Choroid plexus epithelial cell (primary cell): ENCODE measurements around the gene MRPL18.
A peak's percentile ranks its signal among the peaks of the same experiment; 100 is the strongest.
"Not testable (repeated sequence)": the region's sequence is repeated elsewhere in the genome, so short reads cannot be mapped to it uniquely, and the experiment has no call there.

Experiments
- DNase-seq: peaks from one replicate; pipeline ENCODE4 v3.0.0-alpha.2; 2010; ENCODE audit warnings: low read depth
- H3K4me3 ChIP-seq: 2 replicates; pipeline ENCODE4 v1.5.1; 2011; ENCODE audit warnings: low read depth, mild to moderate bottlenecking, control low read depth, low read length, moderate library complexity
- TF ChIP-seq, protein P1 (sequence below): conservative IDR thresholded peaks from 2 replicates; pipeline ENCODE4 v1.5.1; 2011; ENCODE audit warnings: low read depth, mild to moderate bottlenecking, control low read depth, inconsistent platforms, low read length, moderate library complexity

MRPL18 gene

DNA sequence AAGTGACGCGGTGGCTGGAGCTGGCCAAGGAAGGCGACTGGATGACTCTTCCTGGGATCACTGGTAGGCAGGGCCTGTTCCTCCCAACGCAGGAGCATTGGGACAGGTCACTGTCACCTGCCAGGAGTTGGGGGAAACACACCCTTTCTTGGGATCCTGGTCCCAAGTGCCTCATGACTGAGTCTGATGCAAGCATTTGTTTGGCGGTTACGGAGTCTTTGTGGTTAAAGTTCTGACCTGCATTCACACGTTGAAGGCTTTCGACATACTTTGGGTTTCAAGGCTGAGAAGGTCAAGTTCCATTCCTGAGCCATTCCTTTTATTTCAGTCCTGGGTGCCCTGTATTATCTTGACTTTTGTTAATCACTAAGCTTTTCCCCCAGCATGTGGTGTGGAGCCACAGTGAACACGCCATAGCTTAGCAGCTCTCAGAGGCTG, 15.8 kb downstream of the MRPL18 start:
- no peak overlapping the region for H3K4me3 ChIP-seq
- TF ChIP-seq, protein P1, sequence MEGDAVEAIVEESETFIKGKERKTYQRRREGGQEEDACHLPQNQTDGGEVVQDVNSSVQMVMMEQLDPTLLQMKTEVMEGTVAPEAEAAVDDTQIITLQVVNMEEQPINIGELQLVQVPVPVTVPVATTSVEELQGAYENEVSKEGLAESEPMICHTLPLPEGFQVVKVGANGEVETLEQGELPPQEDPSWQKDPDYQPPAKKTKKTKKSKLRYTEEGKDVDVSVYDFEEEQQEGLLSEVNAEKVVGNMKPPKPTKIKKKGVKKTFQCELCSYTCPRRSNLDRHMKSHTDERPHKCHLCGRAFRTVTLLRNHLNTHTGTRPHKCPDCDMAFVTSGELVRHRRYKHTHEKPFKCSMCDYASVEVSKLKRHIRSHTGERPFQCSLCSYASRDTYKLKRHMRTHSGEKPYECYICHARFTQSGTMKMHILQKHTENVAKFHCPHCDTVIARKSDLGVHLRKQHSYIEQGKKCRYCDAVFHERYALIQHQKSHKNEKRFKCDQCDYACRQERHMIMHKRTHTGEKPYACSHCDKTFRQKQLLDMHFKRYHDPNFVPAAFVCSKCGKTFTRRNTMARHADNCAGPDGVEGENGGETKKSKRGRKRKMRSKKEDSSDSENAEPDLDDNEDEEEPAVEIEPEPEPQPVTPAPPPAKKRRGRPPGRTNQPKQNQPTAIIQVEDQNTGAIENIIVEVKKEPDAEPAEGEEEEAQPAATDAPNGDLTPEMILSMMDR, result no peak
- peak; percentile 75 for DNase-seq

DNA sequence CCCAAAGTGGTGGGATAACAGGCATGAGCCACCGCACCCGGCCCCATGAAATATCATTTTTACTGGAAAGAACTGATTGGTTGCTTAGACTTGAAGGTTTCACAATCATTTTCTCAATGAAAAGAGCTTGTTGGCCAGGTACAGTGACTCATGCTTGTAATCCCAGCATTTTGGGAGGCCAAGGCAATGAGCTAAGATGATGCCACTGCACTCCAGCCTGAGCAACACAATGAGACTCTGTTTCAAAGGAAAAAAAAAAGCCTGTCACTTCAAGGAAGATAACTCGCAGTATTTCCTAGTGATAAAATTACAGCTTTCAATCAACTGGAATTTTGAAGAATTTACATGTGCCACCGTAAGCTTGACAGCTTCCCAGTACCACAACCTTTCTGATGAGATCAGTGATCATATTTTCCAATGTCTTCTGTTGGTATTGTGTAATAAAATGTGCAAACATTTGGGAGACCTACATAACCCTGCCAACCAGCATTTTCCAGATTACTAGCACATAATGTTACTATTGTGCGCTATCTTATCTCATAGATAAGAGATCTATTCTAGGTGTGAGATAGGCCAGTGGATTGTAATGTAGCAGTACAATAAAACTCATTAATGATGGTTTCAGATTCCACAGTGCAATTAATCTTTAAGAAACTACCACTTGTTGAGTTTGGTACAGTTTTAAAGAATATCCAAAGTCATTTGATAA, 17.0 kb downstream of the MRPL18 start:
- no peak overlapping the region for H3K4me3 ChIP-seq
- TF ChIP-seq, protein P1, result no peak
- DNase-seq, result peak; percentile 5

DNA sequence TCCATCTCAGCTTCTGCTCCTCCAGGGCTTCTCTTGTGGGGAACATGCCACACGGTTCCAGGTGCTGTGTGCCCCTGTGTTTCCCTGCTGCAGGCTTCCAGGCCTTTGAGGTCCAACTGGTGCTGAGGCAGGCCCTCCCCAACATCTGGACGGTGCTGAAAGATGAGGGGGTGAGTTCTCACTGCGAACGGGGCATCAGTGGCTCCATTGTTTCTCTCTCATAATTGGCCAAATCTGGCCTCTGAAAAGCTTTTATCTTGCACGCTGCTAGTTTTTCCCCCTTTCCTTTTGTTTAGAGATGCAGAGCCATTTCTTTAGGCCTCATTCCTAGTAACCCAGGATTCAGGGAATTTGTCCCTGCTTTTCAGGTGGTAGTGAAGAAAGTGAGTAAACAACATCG, 18.4 kb downstream of the MRPL18 start:
- no peak for DNase-seq
- TF ChIP-seq, protein P1, result no peak

DNA sequence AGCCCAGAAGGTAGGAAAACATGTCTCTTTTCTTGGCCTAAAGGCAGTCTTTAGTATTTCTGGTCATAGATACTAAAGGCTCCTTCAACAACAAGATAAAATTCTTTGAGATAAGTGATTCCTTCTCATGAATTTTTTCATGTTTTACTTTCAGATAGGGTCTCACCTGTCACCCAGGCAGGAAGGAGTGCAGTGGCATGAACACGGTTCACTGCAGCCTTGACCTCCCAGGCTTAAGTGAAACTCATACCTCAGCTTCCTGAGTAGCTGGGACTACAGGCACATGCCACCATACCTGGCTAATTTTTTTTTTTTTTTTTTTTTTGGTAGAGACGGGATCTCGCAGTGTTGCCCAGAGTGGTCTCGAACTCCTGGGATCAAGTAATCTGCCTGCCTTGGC, 18.9 kb downstream of the MRPL18 start:
- DNase-seq, result no peak
- TF ChIP-seq, protein P1, result no peak
- no peak overlapping the region for H3K4me3 ChIP-seq

More for the DNA sequence above, 18.4 kb downstream of the MRPL18 start:
- no peak overlapping the region for H3K4me3 ChIP-seq

DNA sequence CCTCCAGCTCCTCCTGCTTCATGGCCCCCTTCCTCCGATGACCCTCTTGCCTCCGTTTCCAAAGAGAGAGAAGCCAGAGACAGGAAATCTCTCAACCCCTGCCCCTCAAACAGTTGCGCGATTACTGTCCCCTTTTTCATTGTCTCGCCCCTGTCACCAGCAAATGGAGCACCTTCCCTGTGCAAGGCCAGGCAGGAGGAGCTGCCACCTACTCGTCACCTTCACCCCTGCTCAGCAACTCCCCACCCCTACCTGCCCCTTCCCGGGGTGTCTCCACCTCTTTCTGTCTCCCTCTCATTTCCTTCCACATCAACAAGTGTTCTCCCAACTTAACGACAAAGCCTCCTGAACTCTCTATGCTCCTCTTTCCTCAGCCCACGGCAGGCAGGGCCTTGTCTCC, 23.5 kb downstream of the MRPL18 start:
- H3K4me3 ChIP-seq, result no peak overlapping the region
- TF ChIP-seq, protein P1, result no peak
- DNase-seq, result no peak

DNA sequence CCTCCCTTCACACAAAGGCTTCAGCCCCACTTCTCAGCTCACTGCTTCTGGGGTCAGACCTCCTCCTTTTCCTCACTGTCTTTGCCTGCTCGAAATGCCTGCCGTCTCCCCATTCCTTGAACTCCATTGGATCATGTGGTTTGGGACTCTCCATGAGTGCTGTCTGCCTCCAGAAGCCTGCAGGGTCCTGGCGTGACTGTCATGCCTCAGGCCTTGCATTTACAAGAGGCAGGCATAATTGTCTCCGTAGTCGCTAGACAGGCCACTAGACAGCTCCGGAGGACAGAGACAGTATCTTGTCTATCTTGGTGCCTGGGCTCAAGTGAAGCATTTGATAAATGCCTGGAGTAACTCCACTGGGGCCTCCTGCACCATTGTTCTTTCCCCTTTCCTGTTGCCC, 25.1 kb downstream of the MRPL18 start:
- no peak overlapping the region for H3K4me3 ChIP-seq
- no peak for DNase-seq
- TF ChIP-seq, protein P1, result no peak

DNA sequence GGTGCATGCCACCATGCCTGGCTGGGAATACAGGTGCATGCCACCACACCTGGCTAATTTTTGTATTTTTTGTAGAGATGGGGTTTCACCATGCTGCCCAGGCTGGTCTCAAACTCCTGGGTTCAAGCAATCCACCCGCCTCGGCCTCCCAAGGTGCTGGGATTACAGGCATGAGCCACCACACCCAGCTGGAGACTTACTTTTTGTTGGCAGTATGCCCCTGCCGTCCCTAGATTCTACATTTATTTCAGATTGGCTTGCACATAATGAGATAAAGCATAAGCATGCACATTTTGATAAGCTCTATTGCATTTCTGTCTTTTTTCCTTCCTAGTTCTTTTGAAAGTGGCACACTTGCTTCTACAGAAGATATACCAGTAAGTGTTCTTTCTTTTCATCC, 26.5 kb downstream of the MRPL18 start:
- H3K4me3 ChIP-seq, DNase-seq: not testable (repeated sequence)
